Measurements from ENCODE around the gene MPP4.

Gene MPP4
- total RNA-seq = 0 to 0.49 (median 0.13) reads per million in 9 experiments

DNA sequence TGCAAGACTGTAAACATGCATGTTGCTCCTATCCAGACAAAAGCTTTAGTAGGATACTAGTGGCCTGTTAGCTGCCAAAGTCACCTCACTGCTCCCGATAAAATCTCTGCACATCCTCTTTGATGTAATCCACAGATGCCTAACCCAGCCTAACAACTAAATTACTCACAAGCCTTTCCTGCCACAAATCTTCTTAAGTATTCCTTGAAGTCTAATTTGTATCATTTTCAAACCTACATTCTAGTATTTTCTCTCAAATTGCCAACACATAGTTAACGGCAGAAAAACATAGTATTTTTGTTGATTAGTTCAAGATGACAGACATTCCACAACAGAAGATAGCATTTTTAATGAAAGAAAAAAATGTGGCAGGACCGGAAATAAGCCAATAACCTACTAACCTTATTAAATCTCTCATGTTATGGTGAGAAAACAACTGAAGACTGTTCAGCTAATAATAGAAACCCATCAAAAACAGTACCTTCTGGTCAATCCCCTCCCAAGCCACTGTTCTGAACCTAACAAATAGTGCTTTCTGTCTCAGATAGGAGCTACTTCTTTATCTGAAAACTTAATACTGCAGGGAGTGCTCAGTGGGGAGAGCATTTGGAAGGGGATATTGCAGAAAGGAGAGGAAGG is at the start of gene MPP4:
Gene MPP4, minus strand, starts transcription at position 57 of the 639 bp plus-strand sequence. CDS start 4,690 bp downstream, outside the sequence.
- Mint-ChIP-seq H3K27ac (no peak within 1 kb of the TSS), H3K4me3 (no peak within 1 kb of the TSS), H3K27me3 (peaks cover 0 to 11% of the 10 kb centered on the region in 2 donors), H3K4me1 (ENCODE audit: low read depth in 2 of 2) (no peaks in the 10 kb centered on the region), H3K36me3 (ENCODE audit: insufficient read depth) (peaks cover 5% of the 10 kb centered on the region), H3K9me3 (no peaks in the 10 kb centered on the region)
- ATAC-seq (replicated peaks) (no peak), DNase-seq (no peak)

DNA sequence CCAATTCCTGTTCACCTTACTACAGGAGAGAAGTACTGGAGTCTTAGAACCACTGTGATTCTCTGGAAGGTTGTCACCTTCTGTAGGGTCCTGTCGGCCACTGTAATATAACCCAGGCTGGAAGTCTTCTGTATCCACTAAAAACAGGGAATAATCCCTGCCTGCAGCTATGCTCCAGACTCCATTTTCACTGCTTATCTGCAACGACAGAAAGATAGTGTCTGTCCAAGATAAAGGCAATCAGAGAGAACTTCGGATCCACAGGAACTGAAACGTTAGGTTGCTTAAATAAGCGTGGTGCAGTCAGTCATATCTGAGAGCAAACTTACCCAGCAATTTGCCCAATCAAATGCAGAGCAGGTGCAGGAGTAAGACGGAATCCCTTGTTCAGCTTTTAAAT is 48.1 kb upstream of the MPP4 start:
- Mint-ChIP-seq H3K36me3 (ENCODE audit: insufficient read depth) (peaks cover 15% of the 10 kb centered on the region), H3K4me3 (no peak overlapping the region), H3K27ac (no peak overlapping the region), H3K4me1 (ENCODE audit: low read depth in 2 of 2) (no peaks in the 10 kb centered on the region), H3K27me3 (no peaks in the 10 kb centered on the region), H3K9me3 (no peaks in the 10 kb centered on the region)
- DNase-seq = no peak
- ATAC-seq (replicated peaks) = no peak

DNA sequence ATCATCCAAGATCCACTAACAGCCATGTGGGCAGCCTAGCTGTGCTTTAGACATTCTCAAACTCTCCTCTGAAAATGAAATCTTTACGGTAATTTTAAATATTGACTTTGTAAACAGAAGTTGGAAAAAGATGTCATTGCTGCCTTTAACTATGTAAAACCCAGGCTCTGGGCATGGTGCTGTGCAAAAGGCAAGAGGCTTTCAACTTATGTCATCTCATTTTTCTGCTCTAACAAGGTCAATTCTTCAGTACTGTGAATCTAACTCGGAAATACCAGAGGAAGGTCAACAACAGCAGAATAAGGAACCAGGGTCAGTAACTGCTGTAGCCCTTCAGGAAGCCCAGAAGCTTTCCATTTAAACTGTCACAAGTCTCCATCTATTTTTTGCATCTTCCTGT is 37.0 kb upstream of the MPP4 start:
- ATAC-seq (replicated peaks) (no peak), DNase-seq (no peak)
- no peak overlapping the region for H3K4me3 Mint-ChIP-seq
- no peaks in the 10 kb centered on the region for H3K4me1 Mint-ChIP-seq (ENCODE audit: low read depth in 2 of 2)
- H3K27ac Mint-ChIP-seq = no peak overlapping the region
- H3K27me3 Mint-ChIP-seq = no peaks in the 10 kb centered on the region
- H3K9me3 Mint-ChIP-seq = no peaks in the 10 kb centered on the region
- peaks cover 5% of the 10 kb centered on the region for H3K36me3 Mint-ChIP-seq (ENCODE audit: insufficient read depth)

GRCh38 chr2:201734111-201734510 is 35.7 kb upstream of the MPP4 start:
- no peak overlapping the region for H3K27ac Mint-ChIP-seq
- ATAC-seq (replicated peaks) = no peak
- no peaks in the 10 kb centered on the region for H3K9me3 Mint-ChIP-seq
- no peaks in the 10 kb centered on the region for H3K27me3 Mint-ChIP-seq
- no peak for DNase-seq
- no peak overlapping the region for H3K4me3 Mint-ChIP-seq
- no peaks in the 10 kb centered on the region for H3K4me1 Mint-ChIP-seq (ENCODE audit: low read depth in 2 of 2)
- H3K36me3 Mint-ChIP-seq (ENCODE audit: insufficient read depth) = peaks cover 5% of the 10 kb centered on the region

DNA sequence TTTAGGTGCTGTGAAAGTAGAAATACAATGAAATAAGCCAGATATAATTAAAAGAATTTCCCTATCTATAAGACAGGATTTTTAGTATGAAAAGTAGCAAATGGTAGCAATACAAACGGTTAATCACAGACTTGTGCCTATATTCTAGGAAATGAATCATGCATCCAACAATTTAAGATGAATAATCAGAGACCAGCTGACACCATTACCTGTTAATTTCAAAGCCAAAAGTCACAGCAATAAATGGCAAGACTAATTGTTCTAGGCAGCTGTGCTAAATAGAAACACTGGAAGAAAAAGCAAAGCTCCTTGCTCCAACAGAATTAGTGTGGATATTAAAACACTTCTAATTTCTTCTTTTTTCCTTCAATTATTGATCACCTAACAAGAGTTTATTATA is 35.1 kb upstream of the MPP4 start:
- no peaks in the 10 kb centered on the region for H3K27me3 Mint-ChIP-seq
- ATAC-seq (replicated peaks) = no peak
- H3K27ac Mint-ChIP-seq = no peak overlapping the region
- no peaks in the 10 kb centered on the region for H3K4me1 Mint-ChIP-seq (ENCODE audit: low read depth in 2 of 2)
- no peak for DNase-seq
- H3K36me3 Mint-ChIP-seq (ENCODE audit: insufficient read depth) = peaks cover 5% of the 10 kb centered on the region
- no peak overlapping the region for H3K4me3 Mint-ChIP-seq
- H3K9me3 Mint-ChIP-seq = no peaks in the 10 kb centered on the region

GRCh38 chr2:201730651-201731285 is 32.3 kb upstream of the MPP4 start:
- no peak for DNase-seq
- Mint-ChIP-seq H3K4me3 (no peak overlapping the region), H3K27me3 (no peaks in the 10 kb centered on the region), H3K4me1 (ENCODE audit: low read depth in 2 of 2) (no peaks in the 10 kb centered on the region), H3K27ac (no peak overlapping the region), H3K36me3 (ENCODE audit: insufficient read depth) (no peaks in the 10 kb centered on the region), H3K9me3 (no peaks in the 10 kb centered on the region)
- ATAC-seq (replicated peaks) = no peak

GRCh38 chr2:201715459-201715858 is 17.0 kb upstream of the MPP4 start:
- ATAC-seq (replicated peaks) = no peak

GRCh38 chr2:201712726-201713125 is 14.3 kb upstream of the MPP4 start:
- Mint-ChIP-seq H3K4me1 (ENCODE audit: low read depth in 2 of 2) (no peaks in the 10 kb centered on the region), H3K36me3 (ENCODE audit: insufficient read depth) (peaks cover 15% of the 10 kb centered on the region), H3K27ac (peak overlapping the region in 1 of 2 donors; percentile 54), H3K4me3 (no peak overlapping the region), H3K9me3 (no peaks in the 10 kb centered on the region), H3K27me3 (no peaks in the 10 kb centered on the region)
- no peak for ATAC-seq (replicated peaks)
- DNase-seq = no peak

More at GRCh38 chr2:201715459-201715858, 17.0 kb upstream of the MPP4 start:
- no peaks in the 10 kb centered on the region for H3K4me1 Mint-ChIP-seq (ENCODE audit: low read depth in 2 of 2)
- no peak for DNase-seq
- H3K4me3 Mint-ChIP-seq = no peak overlapping the region
- H3K27me3 Mint-ChIP-seq = no peaks in the 10 kb centered on the region
- H3K36me3 Mint-ChIP-seq (ENCODE audit: insufficient read depth) = peaks cover 18% of the 10 kb centered on the region
- H3K27ac Mint-ChIP-seq = no peak overlapping the region
- H3K9me3 Mint-ChIP-seq = no peaks in the 10 kb centered on the region

DNA sequence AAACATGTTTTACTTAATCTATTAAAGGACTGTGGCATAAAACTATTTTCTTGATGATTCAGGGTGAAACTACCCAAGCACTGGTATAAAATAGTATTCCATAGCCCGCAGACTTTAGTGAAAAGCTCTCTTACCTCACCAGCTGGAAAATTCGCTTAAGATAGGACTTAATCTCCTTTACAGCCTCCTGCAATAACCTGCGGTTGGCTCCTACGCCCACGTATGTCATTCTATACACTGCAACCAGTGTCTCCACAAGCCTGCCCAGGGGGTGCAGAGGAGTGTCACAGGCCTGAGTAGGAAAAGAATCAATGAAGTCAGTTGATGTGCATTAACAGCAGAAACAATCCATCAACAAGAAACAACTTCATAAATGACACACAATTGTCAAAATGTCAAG is 11.3 kb upstream of the MPP4 start:
- no peak overlapping the region for H3K4me3 Mint-ChIP-seq
- no peak overlapping the region for H3K27ac Mint-ChIP-seq
- ATAC-seq (replicated peaks) (no peak), DNase-seq (no peak)
- no peaks in the 10 kb centered on the region for H3K9me3 Mint-ChIP-seq
- no peaks in the 10 kb centered on the region for H3K27me3 Mint-ChIP-seq
- H3K36me3 Mint-ChIP-seq (ENCODE audit: insufficient read depth) = peaks cover 7% of the 10 kb centered on the region
- H3K4me1 Mint-ChIP-seq (ENCODE audit: low read depth in 2 of 2) = no peaks in the 10 kb centered on the region

GRCh38 chr2:201709049-201709448 is 10.6 kb upstream of the MPP4 start:
- no peak overlapping the region for H3K27ac Mint-ChIP-seq
- DNase-seq (no peak), ATAC-seq (replicated peaks) (no peak)
- H3K4me1 Mint-ChIP-seq (ENCODE audit: low read depth in 2 of 2) = no peaks in the 10 kb centered on the region
- H3K4me3 Mint-ChIP-seq = no peak overlapping the region
- H3K36me3 Mint-ChIP-seq (ENCODE audit: insufficient read depth) = peaks cover 8% of the 10 kb centered on the region
- no peaks in the 10 kb centered on the region for H3K9me3 Mint-ChIP-seq
- H3K27me3 Mint-ChIP-seq = no peaks in the 10 kb centered on the region

GRCh38 chr2:201707753-201708152 is 9.3 kb upstream of the MPP4 start:
- no peak overlapping the region for H3K4me3 Mint-ChIP-seq
- H3K36me3 Mint-ChIP-seq (ENCODE audit: insufficient read depth) = peaks cover 7% of the 10 kb centered on the region
- ATAC-seq (replicated peaks) (no peak), DNase-seq (no peak)
- no peaks in the 10 kb centered on the region for H3K27me3 Mint-ChIP-seq
- no peaks in the 10 kb centered on the region for H3K9me3 Mint-ChIP-seq
- peak overlapping the region in 1 of 2 donors; percentile 26 for H3K27ac Mint-ChIP-seq
- H3K4me1 Mint-ChIP-seq (ENCODE audit: low read depth in 2 of 2) = no peaks in the 10 kb centered on the region

DNA sequence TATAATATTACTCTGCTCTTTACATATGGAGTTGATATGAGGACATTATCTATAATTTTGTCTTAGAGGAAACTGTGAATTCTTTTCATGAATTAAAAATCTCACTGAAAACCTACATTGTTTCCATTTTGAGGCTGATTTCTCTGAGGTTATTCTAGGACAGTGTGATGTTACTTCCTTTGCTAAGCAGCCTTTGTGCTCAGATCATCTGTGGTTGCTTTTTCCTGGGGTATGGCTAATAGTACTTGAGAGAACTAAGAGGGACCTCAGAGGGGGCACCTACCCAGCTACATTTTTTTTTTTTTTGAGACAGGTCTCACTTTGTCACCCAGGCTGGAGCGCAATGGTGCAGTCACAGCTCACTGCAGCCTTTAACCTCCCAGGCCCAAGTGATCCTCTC is 8.7 kb upstream of the MPP4 start:
- ATAC-seq (replicated peaks) = no peak
- H3K36me3 Mint-ChIP-seq (ENCODE audit: insufficient read depth) = peaks cover 7% of the 10 kb centered on the region
- no peaks in the 10 kb centered on the region for H3K27me3 Mint-ChIP-seq
- no peak overlapping the region for H3K27ac Mint-ChIP-seq
- no peak for DNase-seq
- no peak overlapping the region for H3K4me3 Mint-ChIP-seq
- H3K4me1 Mint-ChIP-seq (ENCODE audit: low read depth in 2 of 2) = no peaks in the 10 kb centered on the region
- no peaks in the 10 kb centered on the region for H3K9me3 Mint-ChIP-seq

- Mint-ChIP-seq H3K27ac (no peak overlapping the region), H3K9me3 (no peaks in the 10 kb centered on the region), H3K36me3 (ENCODE audit: insufficient read depth) (peaks cover 12% of the 10 kb centered on the region), H3K27me3 (no peaks in the 10 kb centered on the region), H3K4me1 (ENCODE audit: low read depth in 2 of 2) (no peaks in the 10 kb centered on the region), H3K4me3 (no peak overlapping the region)
- DNase-seq (no peak), ATAC-seq (replicated peaks) (no peak)
These were observed 6.1 kb upstream of the MPP4 start for GRCh38 chr2:201704536-201704935.

DNA sequence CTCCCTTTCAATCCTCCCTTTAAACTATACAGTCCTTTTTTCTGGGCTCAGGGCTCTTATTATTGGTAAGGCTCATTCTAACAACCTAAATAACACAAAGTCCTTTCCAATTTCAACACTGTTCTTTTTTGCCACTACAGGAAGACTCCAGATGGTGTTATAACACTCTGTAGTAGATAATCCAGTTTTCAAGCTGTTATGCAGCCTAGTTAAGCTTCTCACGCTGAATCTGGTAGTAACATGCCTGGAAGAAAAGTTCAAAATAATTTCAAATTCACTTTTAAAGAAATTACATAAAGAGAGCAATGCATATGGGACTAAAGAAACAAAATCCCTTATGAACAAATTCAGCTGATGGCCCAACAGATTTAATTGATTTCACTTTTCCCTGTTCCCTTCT is 3.2 kb upstream of the MPP4 start:
- DNase-seq (no peak), ATAC-seq (replicated peaks) (no peak)
- Mint-ChIP-seq H3K27me3 (no peaks in the 10 kb centered on the region), H3K4me1 (ENCODE audit: low read depth in 2 of 2) (no peaks in the 10 kb centered on the region), H3K9me3 (no peaks in the 10 kb centered on the region), H3K27ac (no peak overlapping the region), H3K36me3 (ENCODE audit: insufficient read depth) (peaks cover 9% of the 10 kb centered on the region), H3K4me3 (no peak overlapping the region)
